ENCODE data around the gene FRMD4B. TPM values are rescaled to one million over a fixed set of nuclear protein-coding genes. Genes with fewer than 3 reads are reported as not detected.

The FRMD4B gene
- total RNA-seq, 2 donors from 2014 or later = 57.5 to 86.1 TPM

GRCh38 chr3:69385123-69385722 is 665 bp downstream of the FRMD4B start:
- Histone ChIP-seq H3K4me1 (ENCODE audit: control insufficient read depth in 1 of 2, low read depth in 2 of 2) (peaks cover 6 to 7% of the 10 kb centered on the region in 2 donors), H3K4me3 (peak overlapping the region; percentile 78), H3K36me3 (no peaks in the 10 kb centered on the region), H3K9me3 (no peaks in the 10 kb centered on the region), H3K27ac (peak overlapping the region; percentile 44 to 72), H3K27me3 (replicated peaks; ENCODE audit: insufficient read depth) (no peaks in the 10 kb centered on the region)
- TF ChIP-seq CTCF (IDR thresholded peaks at IDR 0.05) = no peak
- ATAC-seq (ENCODE audit: insufficient number of reproducible peaks, low FRiP score, low read depth) = no peak
- no peak for DNase-seq (ENCODE audit: low spot score)

GRCh38 chr3:69384326-69384725 is 1.6 kb downstream of the FRMD4B start:
- Histone ChIP-seq H3K4me3 (peak overlapping the region; percentile 78), H3K27ac (peak overlapping the region; percentile 24 to 72), H3K36me3 (no peaks in the 10 kb centered on the region), H3K9me3 (no peaks in the 10 kb centered on the region), H3K27me3 (replicated peaks; ENCODE audit: insufficient read depth) (no peaks in the 10 kb centered on the region), H3K4me1 (ENCODE audit: control insufficient read depth in 1 of 2, low read depth in 2 of 2) (peaks cover 6 to 10% of the 10 kb centered on the region in 2 donors)
- DNase-seq (ENCODE audit: low spot score) (no peak), ATAC-seq (ENCODE audit: insufficient number of reproducible peaks, low FRiP score, low read depth) (no peak)
- no peak for TF ChIP-seq CTCF (IDR thresholded peaks at IDR 0.05)

GRCh38 chr3:69379661-69380060 is 6.2 kb downstream of the FRMD4B start:
- no peaks in the 10 kb centered on the region for H3K9me3 ChIP-seq
- no peaks in the 10 kb centered on the region for H3K27me3 ChIP-seq (replicated peaks; ENCODE audit: insufficient read depth)
- H3K4me1 ChIP-seq (ENCODE audit: control insufficient read depth in 1 of 2, low read depth in 2 of 2) = peaks cover 5 to 23% of the 10 kb centered on the region in 2 donors
- H3K36me3 ChIP-seq = no peaks in the 10 kb centered on the region
- DNase-seq (ENCODE audit: low spot score) (no peak), ATAC-seq (ENCODE audit: insufficient number of reproducible peaks, low FRiP score, low read depth) (no peak)
- H3K4me3 ChIP-seq = no peak overlapping the region
- TF ChIP-seq CTCF (IDR thresholded peaks at IDR 0.05) = no peak
- H3K27ac ChIP-seq = no peak overlapping the region

GRCh38 chr3:69378112-69378802 is 7.6 kb downstream of the FRMD4B start:
- ATAC-seq (ENCODE audit: insufficient number of reproducible peaks, low FRiP score, low read depth) (no peak), DNase-seq (ENCODE audit: low spot score) (no peak)
- TF ChIP-seq CTCF (IDR thresholded peaks at IDR 0.05) = no peak
- Histone ChIP-seq H3K9me3 (no peaks in the 10 kb centered on the region), H3K4me3 (no peak overlapping the region), H3K36me3 (no peaks in the 10 kb centered on the region), H3K27me3 (replicated peaks; ENCODE audit: insufficient read depth) (no peaks in the 10 kb centered on the region), H3K27ac (peak overlapping the region in 1 of 2 donors; percentile 30), H3K4me1 (ENCODE audit: control insufficient read depth in 1 of 2, low read depth in 2 of 2) (peaks cover 5 to 23% of the 10 kb centered on the region in 2 donors)

GRCh38 chr3:69377262-69377661 is 8.6 kb downstream of the FRMD4B start:
- Histone ChIP-seq H3K9me3 (no peaks in the 10 kb centered on the region), H3K4me1 (ENCODE audit: control insufficient read depth in 1 of 2, low read depth in 2 of 2) (peaks cover 5 to 19% of the 10 kb centered on the region in 2 donors), H3K27ac (peak overlapping the region in 1 of 2 donors; percentile 41), H3K36me3 (no peaks in the 10 kb centered on the region), H3K4me3 (no peak overlapping the region), H3K27me3 (replicated peaks; ENCODE audit: insufficient read depth) (no peaks in the 10 kb centered on the region)
- ATAC-seq (ENCODE audit: insufficient number of reproducible peaks, low FRiP score, low read depth) (no peak), DNase-seq (ENCODE audit: low spot score) (no peak)
- TF ChIP-seq CTCF (IDR thresholded peaks at IDR 0.05) = no peak
